Ovary (tissue), 9 donors: ENCODE data around the gene TNPO2. TPM values are rescaled to one million over a fixed set of nuclear protein-coding genes. Genes with fewer than 3 reads are reported as not detected.
"Not testable (repeated sequence)": the region's sequence is repeated elsewhere in the genome, so short reads cannot be mapped to it uniquely, and the experiment has no call there.

Experiments used
- DNase-seq, 5 donors: peaks; one replicate each; pipeline ENCODE4 v3.0.0-alpha.2; 2019 to 2020
- H3K27ac ChIP-seq, 2 donors: fragments of 200-600 bp; one replicate each; pipeline versions ENCODE4 v1.5.1 to v1.8.0; 2019 to 2022
- H3K27me3 ChIP-seq: fragments of 200-600 bp; one replicate; pipeline ENCODE4 v1.8.0; 2022
- H3K36me3 ChIP-seq: fragments of 200-600 bp; sonication (generic); one replicate; pipeline ENCODE4 v1.5.1; 2019
- H3K4me1 ChIP-seq: one replicate; pipeline ENCODE4 v1.8.1; 2013; ENCODE audit warnings: mild to moderate bottlenecking, moderate library complexity; ENCODE audit not compliant: insufficient read depth
- H3K4me3 ChIP-seq: fragments of 200-600 bp; sonication (generic); one replicate; pipeline ENCODE4 v1.5.1; 2017
- H3K9me3 ChIP-seq, 2 donors: fragments of 200-600 bp in 1 of 2; sonication (generic) in 1 of 2; one replicate each; pipeline versions ENCODE4 v1.5.1 to v1.8.1; 2013 to 2019; ENCODE audit warnings: mild to moderate bottlenecking in 1 of 2, moderate library complexity in 1 of 2
- CTCF ChIP-seq, 3 donors: fragments of 450-650 bp in 2 of 3; fragments of 200-600 bp in 1 of 3; IDR thresholded peaks; one replicate each; pipeline versions ENCODE4 v1.5.1 to v1.8.0; 2016 to 2022; ENCODE audit warnings: antibody characterized with exemption in 3 of 3, mild to moderate bottlenecking in 1 of 3
- EP300 ChIP-seq: sonication (generic); formaldehyde crosslinking; IDR thresholded peaks from one replicate; pipeline ENCODE4 v1.6.1; 2017; ENCODE audit warnings: antibody characterized with exemption
- POLR2A ChIP-seq: fragments of 450-650 bp; IDR thresholded peaks from one replicate; pipeline ENCODE4 v1.6.1; 2017; ENCODE audit warnings: antibody characterized with exemption, mild to moderate bottlenecking, moderate library complexity
- WGBS, 3 donors: extraction: QIAGEN DNeasy Blood & Tissue Kit in 1 of 3; methylation state at CpG; one replicate each; pipeline versions ENCODE4 v1.1.5 to v1.1.7; 2013 to 2017; 5-methylcytosine and 5-hydroxymethylcytosine counted together
- intact Hi-C, 4 donors: fragments of 100-400 bp; cut with DNase I; formaldehyde crosslinking; loops; one replicate each; pipeline versions ENCODE4 v1.11.0 to v1.15.1; 2022 to 2023
- polyA plus RNA-seq, 2 donors: library from polyadenylated mRNA; stranded (reverse); fragments of 200-250 nt in 1 of 2; fragments of 350-450 nt in 1 of 2; fragmentation: Illumina TruSeq in 1 of 2; extraction: RNeasy Lipid Tissue Mini Kit (QIAGEN cat#74804) in 1 of 2; gene quantifications; one replicate each; pipeline ENCODE4 v1.2.3, GENCODE V29; 2013 to 2014
- total RNA-seq, 7 donors: library from RNA; depleted of rRNA in 2 of 7; stranded (reverse); fragments of >200 nt in 2 of 7; fragmentation: NEBNext Ultra II Directional in 3 of 7; extraction: Animal tissue kit (Norgen Biotek cat#: 25700) in 3 of 7; gene quantifications; one replicate each; pipeline versions ENCODE4 v1.1.0 to v1.2.4, GENCODE V29; 2016 to 2023
- donor health status: DM: no; HTN: no; CAD: no; lungs with moderate emphysema.
- donor health status: DM: no; HTN: no; CAD: no.
- donor health status: Bipolar disorder and iron deficiency.
- donor health status: DM: yes; HTN: yes; CAD: no.
- donor health status: DM: no; HTN: no; CAD: no.
- donor health status: DM: yes; HTN: yes; CAD: no.

The TNPO2 gene
- total and polyA plus RNA-seq, 9 donors, result 41.5 to 109 (median 75.7) TPM

- TF ChIP-seq CTCF (IDR thresholded peaks at IDR 0.05) (no peak), EP300 (no peak)
- WGBS, 3 donors, result 1 to 2% (median 1%) methylated on average over 41 to 59 of the region's 59 CpGs
- peak; percentile 47 to 69 (median 59) for DNase-seq
- Histone ChIP-seq H3K9me3 (no peaks in the 10 kb centered on the region), H3K27ac (peak overlapping the region; percentile 91 to 99), H3K36me3 (no peaks in the 10 kb centered on the region), H3K27me3 (no peaks in the 10 kb centered on the region), H3K4me3 (peak overlapping the region; percentile 78), H3K4me1 (peaks cover 8% of the 10 kb centered on the region)
- intact Hi-C loops, result no loop called here
Measured at GRCh38 chr19:12720851-12721655, 2.7 kb downstream of the TNPO2 start.

- Histone ChIP-seq H3K4me3 (peak overlapping the region; percentile 78), H3K4me1 (peaks cover 8% of the 10 kb centered on the region), H3K36me3 (no peaks in the 10 kb centered on the region), H3K9me3 (no peaks in the 10 kb centered on the region), H3K27ac (peak overlapping the region in 1 of 2 donors; percentile 91), H3K27me3 (no peaks in the 10 kb centered on the region)
- TF ChIP-seq EP300 (no peak), POLR2A (no peak), CTCF (IDR thresholded peaks at IDR 0.05) (no peak)
- WGBS, 3 donors, result 63 to 69% (median 68%) methylated on average over 10 of the region's 10 CpGs
- no peak for DNase-seq
- intact Hi-C loops, result no loop called here
Measured at GRCh38 chr19:12720296-12720695, 3.4 kb downstream of the TNPO2 start.

- TF ChIP-seq POLR2A, result no peak
- H3K36me3 ChIP-seq, result no peaks in the 10 kb centered on the region
Measured at GRCh38 chr19:12715929-12716328, 7.8 kb downstream of the TNPO2 start.

GRCh38 chr19:12715102-12715501 lies 8.6 kb downstream of the TNPO2 start:
- TF ChIP-seq POLR2A (no peak), CTCF (IDR thresholded peaks at IDR 0.05) (no peak), EP300 (no peak)
- Histone ChIP-seq H3K4me3 (no peak overlapping the region), H3K9me3 (no peaks in the 10 kb centered on the region), H3K36me3 (no peaks in the 10 kb centered on the region), H3K4me1 (peaks cover under 1% of the 10 kb centered on the region), H3K27ac (no peak overlapping the region), H3K27me3 (no peaks in the 10 kb centered on the region)
- no peak for DNase-seq
- WGBS, 3 donors, result 82 to 86% (median 84%) methylated on average over 15 of the region's 15 CpGs
- intact Hi-C loops, result no loop called here

More at GRCh38 chr19:12715929-12716328, 7.8 kb downstream of the TNPO2 start:
- DNase-seq, result no peak
- H3K27me3 ChIP-seq, result no peaks in the 10 kb centered on the region
- H3K27ac ChIP-seq, result no peak overlapping the region
- H3K4me1 ChIP-seq, result peaks cover 4% of the 10 kb centered on the region
- intact Hi-C loops, result no loop called here
- no peak overlapping the region for H3K4me3 ChIP-seq
- 83 to 92% (median 91%) methylated on average over 3 of the region's 3 CpGs for WGBS, 3 donors
- H3K9me3 ChIP-seq, result no peaks in the 10 kb centered on the region

- DNase-seq, H3K4me1 ChIP-seq, H3K27me3 ChIP-seq, H3K9me3 ChIP-seq, intact Hi-C loops, H3K27ac ChIP-seq, H3K36me3 ChIP-seq, H3K4me3 ChIP-seq: not testable (repeated sequence)
- 91 to 95% (median 92%) methylated on average over 9 of the region's 9 CpGs for WGBS, 3 donors
Measured at GRCh38 chr19:12713304-12713703, 10.4 kb downstream of the TNPO2 start.

GRCh38 chr19:12712077-12712476 lies 11.7 kb downstream of the TNPO2 start:
- WGBS, 3 donors, result 37 to 41% (median 40%) methylated on average over 11 to 12 of the region's 14 CpGs
- H3K36me3 ChIP-seq, H3K27ac ChIP-seq, H3K4me3 ChIP-seq, H3K4me1 ChIP-seq, intact Hi-C loops, H3K9me3 ChIP-seq, H3K27me3 ChIP-seq: not testable (repeated sequence)
- DNase-seq, result peak in 2 of 5 donors; percentile 50 to 64
